CD4-positive, CD25-positive, alpha-beta regulatory T cell (primary cell): ENCODE results near the gene NT5DC4. TPM values are rescaled to one million over a fixed set of nuclear protein-coding genes. Genes with fewer than 3 reads are reported as not detected.

Experiments
- ATAC-seq, 2 donors: fragments of 150-1000 bp; cut with Tn5 transposase; one replicate each; pipeline ENCODE4 v1.10.0; 2021; ENCODE audit warnings: low read depth in 2 of 2, moderate number of reproducible peaks in 2 of 2, moderate library complexity in 1 of 2
- DNase-seq, 3 donors: peaks; one replicate each; pipeline versions ENCODE4 v3.0.0 to v3.0.0-alpha.2; 2012 to 2022; ENCODE audit warnings: mixed read lengths in 1 of 3
- H3K27ac ChIP-seq: one replicate; pipeline ENCODE4 v1.7.0; 2013; ENCODE audit warnings: mild to moderate bottlenecking, low read length; ENCODE audit not compliant: insufficient read depth, poor library complexity, severe bottlenecking
- H3K27me3 ChIP-seq: one replicate; pipeline ENCODE4 v1.7.0; 2013; ENCODE audit warnings: low read length; ENCODE audit not compliant: control insufficient read depth, insufficient read depth
- H3K36me3 ChIP-seq: one replicate; pipeline ENCODE4 v1.7.0; 2013; ENCODE audit warnings: mild to moderate bottlenecking, low read length, moderate library complexity; ENCODE audit not compliant: control insufficient read depth, insufficient read depth
- H3K4me1 ChIP-seq: 2 replicates; pipeline ENCODE4 v1.7.0; 2013; ENCODE audit warnings: mild to moderate bottlenecking, low read length; ENCODE audit not compliant: insufficient read depth, control insufficient read depth, poor library complexity, severe bottlenecking
- H3K4me3 ChIP-seq: one replicate; pipeline ENCODE4 v1.7.0; 2013; ENCODE audit warnings: low read depth, mild to moderate bottlenecking, low read length, moderate library complexity
- H3K9me3 ChIP-seq, 2 experiments: 1 replicate in 1 of 2; 2 replicates in 1 of 2; pipeline ENCODE4 v1.7.0; 2013; ENCODE audit warnings: low read length in 2 of 2, mild to moderate bottlenecking in 1 of 2, moderate library complexity in 1 of 2; ENCODE audit not compliant: control insufficient read depth in 2 of 2
- H3K27ac Mint-ChIP-seq, 3 donors: one replicate each; pipeline ENCODE4 v1.8.0; 2020 to 2022; ENCODE audit warnings: mild to moderate bottlenecking in 3 of 3, mixed read lengths in 3 of 3, moderate library complexity in 2 of 3
- H3K27me3 Mint-ChIP-seq: one replicate; pipeline ENCODE4 v1.8.0; 2022; ENCODE audit warnings: mild to moderate bottlenecking, mixed read lengths
- H3K36me3 Mint-ChIP-seq: one replicate; pipeline ENCODE4 v1.8.0; 2020; ENCODE audit warnings: mixed read lengths
- H3K4me1 Mint-ChIP-seq, 4 donors: one replicate each; pipeline ENCODE4 v1.8.0; 2020 to 2022; ENCODE audit warnings: mixed read lengths in 4 of 4, mild to moderate bottlenecking in 1 of 4
- H3K4me3 Mint-ChIP-seq, 4 donors: one replicate each; pipeline ENCODE4 v1.8.0; 2020 to 2022; ENCODE audit warnings: mild to moderate bottlenecking in 4 of 4, mixed read lengths in 4 of 4, moderate library complexity in 3 of 4
- H3K9me3 Mint-ChIP-seq, 7 donors: one replicate each; pipeline ENCODE4 v1.8.0; 2020 to 2022; ENCODE audit warnings: mixed read lengths in 7 of 7, mild to moderate bottlenecking in 3 of 7, moderate library complexity in 2 of 7
- polyA plus RNA-seq, 4 donors: library from polyadenylated mRNA; unstranded; fragments of 300-500 nt; fragmentation: Illumina TruSeq; gene quantifications; one replicate each; pipeline ENCODE4 v1.2.3, GENCODE V29; 2021
- total RNA-seq: library from RNA; stranded (reverse); gene quantifications from one replicate; pipeline ENCODE4 v1.2.3, GENCODE V29; 2022

Gene NT5DC4
- total RNA-seq (not detected), polyA plus RNA-seq (not detected)

- Mint-ChIP-seq H3K4me1 (no peaks in the 10 kb centered on the region), H3K27me3 (no peaks in the 10 kb centered on the region), H3K4me3 (no peak within 1 kb of the TSS), H3K9me3 (peaks cover 0 to 5% (median 2%) of the 10 kb centered on the region in 7 donors), H3K27ac (no peak within 1 kb of the TSS), H3K36me3 (no peaks in the 10 kb centered on the region)
- Histone ChIP-seq H3K36me3 (no peaks in the 10 kb centered on the region), H3K27me3 (no peaks in the 10 kb centered on the region), H3K4me3 (no peak within 1 kb of the TSS), H3K9me3 (no peaks in the 10 kb centered on the region), H3K27ac (no peak within 1 kb of the TSS), H3K4me1 (no peaks in the 10 kb centered on the region)
- ATAC-seq = no peak
- no peak for DNase-seq
Observed at GRCh38 chr2:112720785-112721184, at the start of gene NT5DC4. Gene NT5DC4 (plus strand): TSS chr2:112721020. CDS start chr2:112721080, 60 bp downstream.

GRCh38 chr2:112671801-112672200 lies 49.0 kb upstream of the NT5DC4 start:
- peaks cover 3% of the 10 kb centered on the region for H3K27me3 ChIP-seq
- ATAC-seq = no peak
- H3K27ac Mint-ChIP-seq = no peak overlapping the region
- H3K9me3 Mint-ChIP-seq = no peaks in the 10 kb centered on the region
- peaks cover 4% of the 10 kb centered on the region for H3K27me3 Mint-ChIP-seq
- DNase-seq = no peak
- no peak overlapping the region for H3K4me3 ChIP-seq
- no peak overlapping the region for H3K27ac ChIP-seq
- no peak overlapping the region for H3K4me3 Mint-ChIP-seq
- no peaks in the 10 kb centered on the region for H3K4me1 ChIP-seq
- no peaks in the 10 kb centered on the region for H3K36me3 ChIP-seq
- H3K36me3 Mint-ChIP-seq = no peaks in the 10 kb centered on the region
- H3K9me3 ChIP-seq = no peaks in the 10 kb centered on the region
- H3K4me1 Mint-ChIP-seq = peaks cover 0 to 1% (median 0%) of the 10 kb centered on the region in 4 donors

GRCh38 chr2:112673008-112673407 lies 47.8 kb upstream of the NT5DC4 start:
- DNase-seq (no peak), ATAC-seq (no peak)
- Mint-ChIP-seq H3K27ac (no peak overlapping the region), H3K4me1 (no peaks in the 10 kb centered on the region), H3K4me3 (no peak overlapping the region), H3K9me3 (no peaks in the 10 kb centered on the region), H3K27me3 (peaks cover 4% of the 10 kb centered on the region), H3K36me3 (no peaks in the 10 kb centered on the region)
- H3K36me3 ChIP-seq = no peaks in the 10 kb centered on the region
- H3K4me1 ChIP-seq = no peaks in the 10 kb centered on the region
- H3K4me3 ChIP-seq = no peak overlapping the region
- H3K27ac ChIP-seq = no peak overlapping the region
- peaks cover 3% of the 10 kb centered on the region for H3K27me3 ChIP-seq
- H3K9me3 ChIP-seq = no peaks in the 10 kb centered on the region

- Histone ChIP-seq H3K27ac (no peak overlapping the region), H3K9me3 (no peaks in the 10 kb centered on the region), H3K4me3 (no peak overlapping the region), H3K27me3 (peaks cover 3% of the 10 kb centered on the region), H3K4me1 (no peaks in the 10 kb centered on the region), H3K36me3 (no peaks in the 10 kb centered on the region)
- Mint-ChIP-seq H3K9me3 (no peaks in the 10 kb centered on the region), H3K4me3 (no peak overlapping the region), H3K27me3 (peaks cover 4% of the 10 kb centered on the region), H3K27ac (no peak overlapping the region), H3K36me3 (no peaks in the 10 kb centered on the region), H3K4me1 (no peaks in the 10 kb centered on the region)
- DNase-seq = no peak
- ATAC-seq = no peak
Observed at GRCh38 chr2:112674229-112674628, 46.6 kb upstream of the NT5DC4 start.

- Mint-ChIP-seq H3K4me3 (no peak overlapping the region), H3K27me3 (peaks cover 9% of the 10 kb centered on the region), H3K4me1 (peaks cover 0 to 11% (median 4%) of the 10 kb centered on the region in 4 donors), H3K27ac (no peak overlapping the region), H3K9me3 (no peaks in the 10 kb centered on the region), H3K36me3 (no peaks in the 10 kb centered on the region)
- no peaks in the 10 kb centered on the region for H3K36me3 ChIP-seq
- H3K9me3 ChIP-seq = no peaks in the 10 kb centered on the region
- peaks cover 5% of the 10 kb centered on the region for H3K4me1 ChIP-seq
- no peak for ATAC-seq
- H3K27ac ChIP-seq = no peak overlapping the region
- peaks cover 3% of the 10 kb centered on the region for H3K27me3 ChIP-seq
- DNase-seq = no peak
- no peak overlapping the region for H3K4me3 ChIP-seq
Observed at GRCh38 chr2:112679484-112679883, 41.3 kb upstream of the NT5DC4 start.

- no peak for ATAC-seq
- Histone ChIP-seq H3K27ac (no peak overlapping the region), H3K27me3 (no peaks in the 10 kb centered on the region), H3K9me3 (no peaks in the 10 kb centered on the region), H3K4me3 (no peak overlapping the region), H3K4me1 (peaks cover 5% of the 10 kb centered on the region), H3K36me3 (no peaks in the 10 kb centered on the region)
- Mint-ChIP-seq H3K9me3 (no peaks in the 10 kb centered on the region), H3K27me3 (peaks cover 12% of the 10 kb centered on the region), H3K4me3 (no peak overlapping the region), H3K36me3 (no peaks in the 10 kb centered on the region), H3K27ac (no peak overlapping the region), H3K4me1 (peaks cover 0 to 17% (median 4%) of the 10 kb centered on the region in 4 donors)
- no peak for DNase-seq
Observed at GRCh38 chr2:112680666-112681101, 40.1 kb upstream of the NT5DC4 start.

GRCh38 chr2:112682101-112682500 lies 38.7 kb upstream of the NT5DC4 start:
- peaks cover 8% of the 10 kb centered on the region for H3K27me3 Mint-ChIP-seq
- no peak overlapping the region for H3K27ac Mint-ChIP-seq
- peaks cover 0 to 17% (median 4%) of the 10 kb centered on the region in 4 donors for H3K4me1 Mint-ChIP-seq
- DNase-seq (no peak), ATAC-seq (no peak)
- no peaks in the 10 kb centered on the region for H3K9me3 Mint-ChIP-seq
- Histone ChIP-seq H3K27ac (no peak overlapping the region), H3K27me3 (no peaks in the 10 kb centered on the region), H3K4me3 (no peak overlapping the region), H3K9me3 (no peaks in the 10 kb centered on the region), H3K4me1 (peaks cover 5% of the 10 kb centered on the region), H3K36me3 (no peaks in the 10 kb centered on the region)
- H3K4me3 Mint-ChIP-seq = no peak overlapping the region
- H3K36me3 Mint-ChIP-seq = no peaks in the 10 kb centered on the region

- Histone ChIP-seq H3K27me3 (no peaks in the 10 kb centered on the region), H3K9me3 (no peaks in the 10 kb centered on the region), H3K4me3 (no peak overlapping the region), H3K4me1 (peaks cover 5% of the 10 kb centered on the region), H3K27ac (no peak overlapping the region), H3K36me3 (no peaks in the 10 kb centered on the region)
- DNase-seq = no peak
- H3K4me1 Mint-ChIP-seq = peaks cover 0 to 17% (median 4%) of the 10 kb centered on the region in 4 donors
- H3K27ac Mint-ChIP-seq = peak overlapping the region in 2 of 3 donors; percentile 59 to 87
- no peak overlapping the region for H3K4me3 Mint-ChIP-seq
- H3K36me3 Mint-ChIP-seq = no peaks in the 10 kb centered on the region
- H3K9me3 Mint-ChIP-seq = no peaks in the 10 kb centered on the region
- no peak for ATAC-seq
- peaks cover 8% of the 10 kb centered on the region for H3K27me3 Mint-ChIP-seq
Observed at GRCh38 chr2:112683550-112684414, 37.0 kb upstream of the NT5DC4 start.
